CD4-positive, alpha-beta T cell treated with Interleukin-4 for 1 hour (primary cell): ENCODE measurements around the gene ANGPTL8.

ENCODE experiments used
- DNase-seq, 2 donors: peaks; one replicate each; pipeline ENCODE4 v3.0.0-alpha.2; 2020 to 2022

Gene ANGPTL8

GRCh38 chr19:11239377-11240000 lies at the start of gene ANGPTL8:
Gene ANGPTL8 (plus strand): TSS chr19:11239619. CDS start chr19:11239638, 19 bp downstream.
- DNase-seq, result no peak

GRCh38 chr19:11190501-11190900 lies 48.9 kb upstream of the ANGPTL8 start:
- DNase-seq, result no peak

- DNase-seq, result peak in 1 of 2 donors; percentile 15
These were observed 48.1 kb upstream of the ANGPTL8 start for GRCh38 chr19:11191273-11191755.

- DNase-seq, result no peak
These were observed 47.5 kb upstream of the ANGPTL8 start for GRCh38 chr19:11191934-11192333.

GRCh38 chr19:11192957-11193939 lies 46.2 kb upstream of the ANGPTL8 start:
- no peak for DNase-seq

GRCh38 chr19:11194173-11194572 lies 45.2 kb upstream of the ANGPTL8 start:
- no peak for DNase-seq

- DNase-seq, result no peak
These were observed 44.5 kb upstream of the ANGPTL8 start for GRCh38 chr19:11194656-11195558.

- DNase-seq, result no peak
These were observed 43.7 kb upstream of the ANGPTL8 start for GRCh38 chr19:11195681-11196080.

- DNase-seq, result no peak
These were observed 42.8 kb upstream of the ANGPTL8 start for GRCh38 chr19:11196406-11197287.

- peak; percentile 65 to 75 for DNase-seq
These were observed 41.9 kb upstream of the ANGPTL8 start, which contains the start of gene KANK2 for GRCh38 chr19:11197291-11198174. Gene KANK2 (minus strand): TSS chr19:11197545. CDS start chr19:11194511, 3,034 bp downstream.

GRCh38 chr19:11198175-11198534 lies 41.3 kb upstream of the ANGPTL8 start:
- no peak for DNase-seq

- no peak for DNase-seq
These were observed 40.5 kb upstream of the ANGPTL8 start for GRCh38 chr19:11198769-11199424.

GRCh38 chr19:11199517-11199916 lies 39.9 kb upstream of the ANGPTL8 start:
- no peak for DNase-seq

GRCh38 chr19:11200015-11200574 lies 39.3 kb upstream of the ANGPTL8 start:
- DNase-seq, result no peak

GRCh38 chr19:11200931-11201330 lies 38.5 kb upstream of the ANGPTL8 start:
- no peak for DNase-seq

- no peak for DNase-seq
These were observed 37.6 kb upstream of the ANGPTL8 start for GRCh38 chr19:11201791-11202190.

- no peak for DNase-seq
These were observed 36.8 kb upstream of the ANGPTL8 start for GRCh38 chr19:11202488-11203193.

- DNase-seq, result peak; percentile 17 to 33
These were observed 36.0 kb upstream of the ANGPTL8 start for GRCh38 chr19:11203194-11204075.
